Activated T-cell treated with anti-CD3 and anti-CD28 coated beads, Interleukin-2, amount 50 U/mL, for 24 hours (primary cell): ENCODE data around the gene PHRF1.
A peak's percentile ranks its signal among the peaks of the same experiment; 100 is the strongest.

Source experiments
- DNase-seq: peaks from one replicate; pipeline ENCODE4 v3.0.0-alpha.2; 2020
- H3K27ac Mint-ChIP-seq: 2 replicates; pipeline ENCODE4 v1.8.0; 2020; ENCODE audit warnings: mild to moderate bottlenecking, mixed read lengths
- H3K27me3 Mint-ChIP-seq: 2 replicates; pipeline ENCODE4 v1.8.0; 2020; ENCODE audit warnings: mixed read lengths
- H3K36me3 Mint-ChIP-seq: 2 replicates; pipeline ENCODE4 v1.8.0; 2020; ENCODE audit warnings: low read depth, mixed read lengths
- H3K4me1 Mint-ChIP-seq: 2 replicates; pipeline ENCODE4 v1.8.0; 2020; ENCODE audit warnings: low read depth, mixed read lengths
- H3K4me3 Mint-ChIP-seq: 2 replicates; pipeline ENCODE4 v1.8.0; 2020; ENCODE audit warnings: mild to moderate bottlenecking, moderate library complexity, mixed read lengths
- H3K9me3 Mint-ChIP-seq: 2 replicates; pipeline ENCODE4 v1.8.0; 2020; ENCODE audit warnings: mixed read lengths

Gene PHRF1

GRCh38 chr11:560305-561147, 15.7 kb upstream of the PHRF1 start, which contains the start of the genes LMNTD2 and RASSF7:
LMNTD2 (minus strand) TSS chr11:560738; CDS start chr11:560716, 22 bp downstream.
RASSF7 (plus strand) TSS chr11:560970; CDS start chr11:561769, 799 bp downstream.
- DNase-seq = peak; percentile 99
- Mint-ChIP-seq H3K4me3 (peak within 1 kb of the TSS; percentile 87), H3K27ac (peak within 1 kb of the TSS; percentile 84), H3K9me3 (no peaks in the 10 kb centered on the region), H3K27me3 (peaks cover 9% of the 10 kb centered on the region), H3K36me3 (peaks cover 10% of the 10 kb centered on the region), H3K4me1 (peaks cover 15% of the 10 kb centered on the region)

GRCh38 chr11:561148-562003, 14.9 kb upstream of the PHRF1 start:
- DNase-seq = no peak
- Mint-ChIP-seq H3K27me3 (peaks cover 8% of the 10 kb centered on the region), H3K36me3 (peaks cover 10% of the 10 kb centered on the region), H3K27ac (peak overlapping the region; percentile 76), H3K4me3 (peak overlapping the region; percentile 87), H3K4me1 (peaks cover 15% of the 10 kb centered on the region), H3K9me3 (no peaks in the 10 kb centered on the region)

- Mint-ChIP-seq H3K36me3 (peaks cover 10% of the 10 kb centered on the region), H3K4me1 (peaks cover 12% of the 10 kb centered on the region), H3K4me3 (peak overlapping the region; percentile 87), H3K27me3 (peaks cover 3% of the 10 kb centered on the region), H3K9me3 (no peaks in the 10 kb centered on the region), H3K27ac (no peak overlapping the region)
- no peak for DNase-seq
Observed at GRCh38 chr11:562046-562645, 14.1 kb upstream of the PHRF1 start.

- Mint-ChIP-seq H3K27me3 (no peaks in the 10 kb centered on the region), H3K4me1 (peaks cover 16% of the 10 kb centered on the region), H3K36me3 (peaks cover 10% of the 10 kb centered on the region), H3K9me3 (no peaks in the 10 kb centered on the region), H3K27ac (no peak overlapping the region), H3K4me3 (no peak overlapping the region)
- no peak for DNase-seq
Observed at GRCh38 chr11:563066-563811, 13.0 kb upstream of the PHRF1 start.

- Mint-ChIP-seq H3K4me3 (no peak overlapping the region), H3K36me3 (peaks cover 10% of the 10 kb centered on the region), H3K27me3 (no peaks in the 10 kb centered on the region), H3K9me3 (no peaks in the 10 kb centered on the region), H3K27ac (no peak overlapping the region), H3K4me1 (peaks cover 16% of the 10 kb centered on the region)
- DNase-seq = no peak
Observed at GRCh38 chr11:563812-564578, 12.3 kb upstream of the PHRF1 start.

GRCh38 chr11:565921-566509, 10.3 kb upstream of the PHRF1 start:
- H3K9me3 Mint-ChIP-seq = no peaks in the 10 kb centered on the region
- peaks cover 11% of the 10 kb centered on the region for H3K4me1 Mint-ChIP-seq
- H3K36me3 Mint-ChIP-seq = peaks cover 10% of the 10 kb centered on the region
- H3K27me3 Mint-ChIP-seq = no peaks in the 10 kb centered on the region
- no peak overlapping the region for H3K27ac Mint-ChIP-seq
- DNase-seq = no peak
- peak overlapping the region; percentile 79 for H3K4me3 Mint-ChIP-seq

- Mint-ChIP-seq H3K4me3 (peak overlapping the region; percentile 79), H3K4me1 (peaks cover 6% of the 10 kb centered on the region), H3K27me3 (no peaks in the 10 kb centered on the region), H3K9me3 (no peaks in the 10 kb centered on the region), H3K27ac (no peak overlapping the region), H3K36me3 (peaks cover 10% of the 10 kb centered on the region)
- DNase-seq = no peak
Observed at GRCh38 chr11:567011-567628, 9.2 kb upstream of the PHRF1 start.

- no peak for DNase-seq
- H3K36me3 Mint-ChIP-seq = peaks cover 10% of the 10 kb centered on the region
Observed at GRCh38 chr11:567629-568292, 8.5 kb upstream of the PHRF1 start.

GRCh38 chr11:568306-569157, 7.7 kb upstream of the PHRF1 start:
- H3K4me1 Mint-ChIP-seq = peaks cover 9% of the 10 kb centered on the region
- no peaks in the 10 kb centered on the region for H3K27me3 Mint-ChIP-seq
- H3K36me3 Mint-ChIP-seq = peaks cover 8% of the 10 kb centered on the region
- DNase-seq = peak; percentile 92
- H3K27ac Mint-ChIP-seq = peak overlapping the region; percentile 61
- H3K9me3 Mint-ChIP-seq = no peaks in the 10 kb centered on the region
- H3K4me3 Mint-ChIP-seq = peak overlapping the region; percentile 74

More at GRCh38 chr11:567629-568292, 8.5 kb upstream of the PHRF1 start:
- no peaks in the 10 kb centered on the region for H3K27me3 Mint-ChIP-seq
- H3K4me3 Mint-ChIP-seq = peak overlapping the region; percentile 79
- H3K4me1 Mint-ChIP-seq = peaks cover 6% of the 10 kb centered on the region
- H3K27ac Mint-ChIP-seq = peak overlapping the region; percentile 59
- no peaks in the 10 kb centered on the region for H3K9me3 Mint-ChIP-seq

GRCh38 chr11:569158-569885, 6.9 kb upstream of the PHRF1 start:
- DNase-seq = no peak
- Mint-ChIP-seq H3K36me3 (peaks cover 3% of the 10 kb centered on the region), H3K9me3 (no peaks in the 10 kb centered on the region), H3K4me3 (peak overlapping the region; percentile 74), H3K27ac (peak overlapping the region; percentile 61), H3K4me1 (peaks cover 13% of the 10 kb centered on the region), H3K27me3 (no peaks in the 10 kb centered on the region)

- Mint-ChIP-seq H3K27ac (no peak overlapping the region), H3K36me3 (peaks cover 3% of the 10 kb centered on the region), H3K4me3 (no peak overlapping the region), H3K4me1 (peaks cover 22% of the 10 kb centered on the region), H3K9me3 (no peaks in the 10 kb centered on the region), H3K27me3 (peaks cover 8% of the 10 kb centered on the region)
- DNase-seq = no peak
Observed at GRCh38 chr11:571802-572185, 4.5 kb upstream of the PHRF1 start.
